Heart right ventricle (tissue), 16 donors: ENCODE measurements around the gene ZNF79. TPM values are rescaled to one million over a fixed set of nuclear protein-coding genes. Genes with fewer than 3 reads are reported as not detected.

Experiments used
- ATAC-seq, 8 donors: fragments of 200-7000 bp; cut with Tn5 transposase; one replicate each; pipeline ENCODE4 v1.9.1; 2020; ENCODE audit warnings: mild to moderate bottlenecking in 8 of 8, moderate library complexity in 8 of 8, moderate number of reproducible peaks in 1 of 8
- DNase-seq, 2 donors: peaks; one replicate each; pipeline ENCODE4 v3.0.0-alpha.2; 2020
- H3K27ac ChIP-seq, 10 donors: fragments of 200-600 bp; sonication (generic) in 2 of 10; one replicate each; pipeline versions ENCODE4 v1.5.0 to v1.8.0; 2020 to 2022; ENCODE audit warnings: mild to moderate bottlenecking in 3 of 10
- H3K27me3 ChIP-seq, 7 donors: fragments of 200-600 bp; one replicate each; pipeline ENCODE4 v1.8.0; 2021 to 2022; ENCODE audit warnings: mild to moderate bottlenecking in 2 of 7
- H3K36me3 ChIP-seq, 9 donors: fragments of 200-600 bp; sonication (generic) in 1 of 9; one replicate each; pipeline versions ENCODE4 v1.5.0 to v1.8.0; 2020 to 2022; ENCODE audit warnings: mild to moderate bottlenecking in 2 of 9
- H3K4me1 ChIP-seq, 9 donors: fragments of 200-600 bp; sonication (generic) in 1 of 9; one replicate each; pipeline versions ENCODE4 v1.5.0 to v1.8.0; 2020 to 2022; ENCODE audit warnings: mild to moderate bottlenecking in 4 of 9
- H3K4me3 ChIP-seq, 10 donors: fragments of 200-600 bp; sonication (generic) in 2 of 10; one replicate each; pipeline versions ENCODE4 v1.5.0 to v1.8.0; 2020 to 2022; ENCODE audit warnings: mild to moderate bottlenecking in 7 of 10, moderate library complexity in 2 of 10
- H3K9me3 ChIP-seq, 11 donors: fragments of 200-600 bp in 10 of 11; sonication (generic) in 2 of 11; one replicate each; pipeline versions ENCODE4 v1.5.0 to v1.8.0; 2013 to 2022; ENCODE audit warnings: mild to moderate bottlenecking in 2 of 11, control low read depth in 1 of 11, moderate library complexity in 1 of 11
- WGBS, 2 donors: extraction: QIAGEN DNeasy Blood & Tissue Kit; methylation state at CpG; one replicate each; pipeline ENCODE4 v1.1.7; 2013; ENCODE audit warnings: inconsistent platforms in 1 of 2; 5-methylcytosine and 5-hydroxymethylcytosine counted together
- intact Hi-C, 10 donors: fragments of 100-400 bp; cut with DNase I; formaldehyde crosslinking; loops; one replicate each; pipeline versions ENCODE4 v1.11.1 to v1.14.2; 2022
- polyA plus RNA-seq, 2 donors: library from polyadenylated mRNA; stranded (reverse); fragments of 200-250 nt; gene quantifications; one replicate each; pipeline ENCODE4 v1.2.3, GENCODE V29; 2013
- total RNA-seq, 10 donors: library from RNA; stranded (reverse); fragmentation: NEBNext Ultra II Directional in 3 of 10; extraction: Animal tissue kit (Norgen Biotek cat#: 25700) in 3 of 10; gene quantifications; one replicate each; pipeline versions ENCODE4 v1.2.1 to v1.2.4, GENCODE V29; 2021 to 2023
- TF ChIP-seq, protein P1 (sequence below), 9 donors: fragments of 200-600 bp; sonication (generic) in 2 of 9; IDR thresholded peaks; one replicate each; pipeline versions ENCODE4 v1.5.0 to v1.8.0; 2021 to 2022; ENCODE audit warnings: antibody characterized with exemption in 9 of 9, mild to moderate bottlenecking in 5 of 9, moderate library complexity in 1 of 9
- donor health status: Arrhythmogenic right ventricular cardiomyopathy.
- donor health status: ischemic (EF 13 %, LVEDD 7.1; RV severe dilation, severe dysfunction).
- donor health status: healthy with polysubstance abuse.
- donor health status: DM: no; HTN: yes; CAD: no.
- donor health status: DM: no; HTN: no; CAD: no.
- donor health status: ischemic (EF 25% LVEDD 6.9; RV normal size, moderate dysfunction).
- donor health status: ischemic (EF 25% LVEDD 5.7; RV mildly dilated, moderate dysfunction).
- donor health status: healthy.
- donor health status: DM: yes; HTN: yes; CAD: no.
- donor health status: Ischemic cardiomyopathy.
- donor health status: ischemic (EF 35%, LVEDD 5.7; RV mildly dilated, moderate dysfunction).
- donor health status: nonischemic (EF 11% LVEDD 7.7; RV severe dilation, severe dysfunction).
- donor health status: DM: yes; HTN: yes; CAD: no.
- donor health status: PGD.
- donor health status: ischemic (EF 29% LVEDD 5.4; RV normal size, mild dysfunction).
- donor health status: nonischemic (EF 23%, LVEDD 6.1; RV moderate dilation, normal function).

ZNF79 gene
- total and polyA plus RNA-seq, 12 donors = 2.1 to 8.3 (median 5.8) TPM

DNA sequence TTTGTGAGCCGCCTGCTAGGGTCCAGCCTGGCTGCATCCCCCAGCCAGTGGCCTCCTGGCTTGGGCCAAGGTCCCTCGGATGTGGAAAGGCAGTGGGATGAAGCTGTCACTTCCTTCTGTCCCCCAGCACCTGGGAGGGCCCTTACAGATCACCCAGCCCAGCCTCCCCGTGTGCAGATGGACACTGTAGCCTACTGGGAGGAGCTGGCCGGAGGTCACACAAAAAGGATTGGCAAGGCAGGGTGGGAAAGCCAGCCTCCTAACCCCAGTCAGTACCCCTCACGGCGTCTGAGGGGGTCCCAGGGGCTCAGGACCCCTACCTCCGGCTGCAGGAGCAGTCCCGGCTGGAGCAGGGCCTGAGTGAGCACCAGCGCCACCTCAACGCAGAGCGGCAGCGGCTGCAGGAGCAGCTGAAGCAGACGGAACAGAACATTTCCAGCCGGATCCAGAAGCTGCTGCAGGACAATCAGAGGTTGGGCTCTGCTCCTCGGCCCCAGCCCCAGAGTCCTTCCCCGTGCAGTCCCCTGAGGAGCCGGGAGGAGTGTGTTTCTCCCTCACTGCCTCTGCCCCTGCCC is 55.4 kb downstream of the ZNF79 start:
- Histone ChIP-seq H3K36me3 (peaks cover 0 to 98% (median 40%) of the 10 kb centered on the region in 9 donors), H3K27me3 (no peaks in the 10 kb centered on the region), H3K9me3 (no peaks in the 10 kb centered on the region), H3K4me1 (no peaks in the 10 kb centered on the region), H3K27ac (no peak overlapping the region), H3K4me3 (no peak overlapping the region)
- TF ChIP-seq, protein P1, sequence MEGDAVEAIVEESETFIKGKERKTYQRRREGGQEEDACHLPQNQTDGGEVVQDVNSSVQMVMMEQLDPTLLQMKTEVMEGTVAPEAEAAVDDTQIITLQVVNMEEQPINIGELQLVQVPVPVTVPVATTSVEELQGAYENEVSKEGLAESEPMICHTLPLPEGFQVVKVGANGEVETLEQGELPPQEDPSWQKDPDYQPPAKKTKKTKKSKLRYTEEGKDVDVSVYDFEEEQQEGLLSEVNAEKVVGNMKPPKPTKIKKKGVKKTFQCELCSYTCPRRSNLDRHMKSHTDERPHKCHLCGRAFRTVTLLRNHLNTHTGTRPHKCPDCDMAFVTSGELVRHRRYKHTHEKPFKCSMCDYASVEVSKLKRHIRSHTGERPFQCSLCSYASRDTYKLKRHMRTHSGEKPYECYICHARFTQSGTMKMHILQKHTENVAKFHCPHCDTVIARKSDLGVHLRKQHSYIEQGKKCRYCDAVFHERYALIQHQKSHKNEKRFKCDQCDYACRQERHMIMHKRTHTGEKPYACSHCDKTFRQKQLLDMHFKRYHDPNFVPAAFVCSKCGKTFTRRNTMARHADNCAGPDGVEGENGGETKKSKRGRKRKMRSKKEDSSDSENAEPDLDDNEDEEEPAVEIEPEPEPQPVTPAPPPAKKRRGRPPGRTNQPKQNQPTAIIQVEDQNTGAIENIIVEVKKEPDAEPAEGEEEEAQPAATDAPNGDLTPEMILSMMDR (IDR thresholded peaks at IDR 0.05) = no peak
- no peak for DNase-seq
- ATAC-seq = peak in 1 of 8 donors; percentile 53
- 82 to 86% methylated on average over 17 of the region's 17 CpGs for WGBS, 2 donors
- intact Hi-C loops = no loop called here

DNA sequence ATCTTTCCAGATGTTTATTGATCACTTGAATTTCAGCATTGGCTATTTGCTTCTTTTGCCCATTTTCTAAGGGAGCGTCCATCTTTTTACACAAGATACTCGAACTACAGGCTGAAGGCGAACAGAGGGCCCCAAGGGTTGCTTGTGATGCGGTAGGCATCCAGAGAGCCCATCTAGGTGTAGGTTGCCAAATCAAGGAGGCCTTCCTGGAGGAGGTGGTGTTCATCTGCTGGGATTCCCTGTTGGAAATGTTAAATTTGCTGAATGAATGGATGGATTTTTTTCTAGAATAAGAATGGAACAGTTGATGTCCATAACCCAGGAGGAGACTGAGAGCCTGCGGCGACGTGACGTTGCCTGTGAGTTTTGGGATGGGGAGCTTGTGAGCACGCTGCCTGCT is 58.5 kb downstream of the ZNF79 start:
- Histone ChIP-seq H3K4me3 (no peak overlapping the region), H3K27me3 (no peaks in the 10 kb centered on the region), H3K27ac (no peak overlapping the region), H3K36me3 (peaks cover 0 to 100% (median 53%) of the 10 kb centered on the region in 9 donors), H3K4me1 (no peaks in the 10 kb centered on the region), H3K9me3 (no peaks in the 10 kb centered on the region)
- DNase-seq (no peak), ATAC-seq (no peak)
- WGBS, 2 donors = 98 to 99% methylated on average over 9 of the region's 9 CpGs
- TF ChIP-seq, protein P1 (IDR thresholded peaks at IDR 0.05) = no peak
- intact Hi-C loops = no loop called here

DNA sequence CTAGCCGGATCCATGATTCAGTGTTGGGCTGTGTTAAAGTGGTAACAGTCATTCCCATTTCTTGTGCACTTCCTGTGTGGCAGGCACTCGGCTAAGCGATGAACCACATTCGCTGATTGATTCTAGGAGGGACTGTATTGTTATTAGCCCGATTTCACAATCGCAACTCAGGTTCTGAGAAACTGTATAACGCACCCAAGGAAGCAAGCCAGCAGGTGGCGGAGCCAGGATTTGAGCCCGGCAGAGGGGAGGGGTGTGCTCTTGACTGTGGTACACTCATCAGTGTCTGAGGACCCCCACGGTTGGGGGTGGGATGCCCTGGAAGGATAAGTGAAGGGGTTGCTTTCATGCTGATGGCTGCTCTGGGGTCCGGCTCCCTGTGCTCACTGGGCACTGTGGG is 61.8 kb downstream of the ZNF79 start:
- Histone ChIP-seq H3K4me3 (no peak overlapping the region), H3K27me3 (no peaks in the 10 kb centered on the region), H3K9me3 (no peaks in the 10 kb centered on the region), H3K36me3 (peaks cover 0 to 100% (median 40%) of the 10 kb centered on the region in 9 donors), H3K4me1 (no peaks in the 10 kb centered on the region), H3K27ac (no peak overlapping the region)
- intact Hi-C loops = no loop called here
- DNase-seq (no peak), ATAC-seq (peak in 1 of 8 donors; percentile 37)
- TF ChIP-seq, protein P1 (IDR thresholded peaks at IDR 0.05) = no peak
- WGBS, 2 donors = 90 to 91% methylated on average over 11 of the region's 11 CpGs

DNA sequence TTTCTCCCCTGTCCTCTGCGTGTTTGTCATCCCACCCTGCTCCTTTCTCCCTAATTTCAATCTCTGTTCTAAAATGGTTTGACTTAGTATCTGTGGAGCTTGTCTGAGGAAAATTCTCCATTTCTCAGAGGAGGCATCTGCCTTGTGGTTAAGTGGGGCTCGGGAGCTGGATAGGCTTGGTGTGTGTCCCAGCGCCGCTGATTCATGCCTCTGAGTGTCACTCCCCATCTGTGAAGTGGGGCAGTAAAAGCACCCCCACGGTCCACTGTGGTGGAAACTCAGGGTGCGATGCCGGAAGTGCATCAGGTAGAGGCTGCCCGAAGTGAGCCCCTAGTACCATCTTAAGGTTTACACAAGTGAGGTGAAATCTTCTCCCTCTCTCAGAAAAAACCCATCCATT is 64.8 kb downstream of the ZNF79 start:
- Histone ChIP-seq H3K9me3 (no peaks in the 10 kb centered on the region), H3K36me3 (peaks cover 0 to 100% (median 32%) of the 10 kb centered on the region in 9 donors), H3K27me3 (no peaks in the 10 kb centered on the region), H3K4me3 (no peak overlapping the region), H3K4me1 (peaks cover 0 to 15% (median 2%) of the 10 kb centered on the region in 9 donors), H3K27ac (no peak overlapping the region)
- WGBS, 2 donors = 83 to 90% methylated on average over 8 of the region's 8 CpGs
- ATAC-seq (no peak), DNase-seq (no peak)
- TF ChIP-seq, protein P1 (IDR thresholded peaks at IDR 0.05) = no peak
- intact Hi-C loops = no loop called here
